Spleen (tissue), 11 donors: ENCODE measurements around the gene ANKRD6. TPM values are rescaled to one million over a fixed set of nuclear protein-coding genes. Genes with fewer than 3 reads are reported as not detected.

ENCODE experiments used
- DNase-seq: peaks from one replicate; pipeline ENCODE4 v3.0.0-alpha.2; 2020
- H3K27ac ChIP-seq, 8 donors: fragments of 200-600 bp; sonication (generic) in 7 of 8; 1 replicate in 4 of 8; 2 replicates in 4 of 8; pipeline versions ENCODE4 v1.5.0 to v1.8.0; 2016 to 2021; ENCODE audit warnings: inconsistent platforms in 4 of 8, mild to moderate bottlenecking in 4 of 8, moderate library complexity in 1 of 8
- H3K27me3 ChIP-seq, 7 donors: fragments of 200-600 bp; sonication (generic) in 6 of 7; replicated peaks in 1 of 7; 1 replicate in 4 of 7; 2 replicates in 3 of 7; pipeline versions ENCODE4 v1.5.0 to v1.8.0; 2016 to 2021; ENCODE audit warnings: inconsistent platforms in 3 of 7, mild to moderate bottlenecking in 1 of 7
- H3K36me3 ChIP-seq, 6 donors: fragments of 200-600 bp; sonication (generic) in 5 of 6; 1 replicate in 4 of 6; 2 replicates in 2 of 6; pipeline versions ENCODE4 v1.5.0 to v1.8.0; 2016 to 2021; ENCODE audit warnings: inconsistent platforms in 2 of 6
- H3K4me1 ChIP-seq, 6 donors: fragments of 200-600 bp; sonication (generic) in 5 of 6; 1 replicate in 3 of 6; 2 replicates in 3 of 6; pipeline versions ENCODE4 v1.5.0 to v1.8.0; 2016 to 2021; ENCODE audit warnings: inconsistent platforms in 3 of 6
- H3K4me3 ChIP-seq, 8 donors: fragments of 200-600 bp; sonication (generic) in 7 of 8; 1 replicate in 4 of 8; 2 replicates in 4 of 8; pipeline versions ENCODE4 v1.5.0 to v1.8.0; 2016 to 2021; ENCODE audit warnings: inconsistent platforms in 4 of 8, mild to moderate bottlenecking in 4 of 8, moderate library complexity in 2 of 8
- H3K9me3 ChIP-seq, 8 donors: fragments of 200-600 bp; sonication (generic) in 7 of 8; 1 replicate in 4 of 8; 2 replicates in 4 of 8; pipeline versions ENCODE4 v1.5.0 to v1.8.0; 2016 to 2021; ENCODE audit warnings: inconsistent platforms in 4 of 8
- CTCF ChIP-seq, 11 experiments: fragments of 200-600 bp in 7 of 11; fragments of 450-650 bp in 4 of 11; sonication (generic) in 4 of 11; IDR thresholded peaks in 8 of 11; conservative IDR thresholded peaks in 3 of 11; 1 replicate in 7 of 11; 2 replicates in 4 of 11; pipeline versions ENCODE4 v1.4.0 to v1.8.0; 2016 to 2021; ENCODE audit warnings: antibody characterized with exemption in 11 of 11, inconsistent platforms in 4 of 11, mild to moderate bottlenecking in 1 of 11
- POLR2A ChIP-seq, 3 donors: fragments of 450-650 bp; IDR thresholded peaks; one replicate each; pipeline ENCODE4 v1.5.1; 2017; ENCODE audit warnings: antibody characterized with exemption in 3 of 3, mild to moderate bottlenecking in 1 of 3
- POLR2AphosphoS5 ChIP-seq, 3 donors: sonication (generic); formaldehyde crosslinking; IDR thresholded peaks; one replicate each; pipeline ENCODE4 v1.5.1; 2017; ENCODE audit warnings: antibody characterized with exemption in 3 of 3
- WGBS, 5 donors: extraction: QIAGEN DNeasy Blood & Tissue Kit in 3 of 5; methylation state at CpG; one replicate each; pipeline versions ENCODE4 v1.1.5 to v1.1.7; 2013 to 2018; 5-methylcytosine and 5-hydroxymethylcytosine counted together
- intact Hi-C: fragments of 100-400 bp; cut with DNase I; formaldehyde crosslinking; loops from one replicate; pipeline ENCODE4 v1.15.0; 2023; ENCODE audit warnings: low total_unique reads
- polyA plus RNA-seq, 3 donors: library from polyadenylated mRNA; stranded (reverse); fragments of 200-250 nt; gene quantifications; one replicate each; pipeline ENCODE4 v1.2.1, GENCODE V29; 2013
- total RNA-seq, 7 donors: library from RNA; depleted of rRNA in 3 of 7; stranded (reverse); fragments of >200 nt in 3 of 7; fragmentation: NEBNext Ultra II Directional in 4 of 7; extraction: Animal tissue kit (Norgen Biotek cat#: 25700) in 4 of 7; gene quantifications; one replicate each; pipeline versions ENCODE4 v1.1.0 to v1.2.1, GENCODE V29; 2016 to 2021
- donor health status: healthy with polysubstance abuse.
- donor health status: DM: no; HTN: no; CAD: no; lungs with moderate emphysema.
- donor health status: DM: no; HTN: no; CAD: no.
- donor health status: Bipolar disorder and iron deficiency.
- donor health status: healthy.
- donor health status: DM: no; HTN: no; CAD: no.
- donor health status: DM: yes; HTN: yes; CAD: no.

ANKRD6 gene
- total and polyA plus RNA-seq, 10 donors = 2.2 to 18.4 (median 7.7) TPM

GRCh38 chr6:89443658-89444057 is 10.7 kb downstream of the ANKRD6 start:
- no peaks in the 10 kb centered on the region for H3K36me3 ChIP-seq
- DNase-seq = no peak
- no peaks in the 10 kb centered on the region for H3K27me3 ChIP-seq
- no peaks in the 10 kb centered on the region for H3K4me1 ChIP-seq
- WGBS, 5 donors = 75 to 90% (median 80%) methylated on average over 5 of the region's 5 CpGs
- TF ChIP-seq CTCF (IDR thresholded peaks at IDR 0.05 in 8 of 11, conservative IDR thresholded peaks at IDR 0.05 in 3 of 11) (no peak), POLR2A (IDR thresholded peaks at IDR 0.05) (no peak), POLR2AphosphoS5 (IDR thresholded peaks at IDR 0.05) (no peak)
- no peak overlapping the region for H3K4me3 ChIP-seq
- H3K9me3 ChIP-seq = no peaks in the 10 kb centered on the region
- no peak overlapping the region for H3K27ac ChIP-seq
- intact Hi-C loops = no loop called here

GRCh38 chr6:89449193-89449592 is 16.2 kb downstream of the ANKRD6 start:
- Histone ChIP-seq H3K9me3 (no peaks in the 10 kb centered on the region), H3K27me3 (no peaks in the 10 kb centered on the region), H3K36me3 (no peaks in the 10 kb centered on the region), H3K27ac (no peak overlapping the region), H3K4me1 (no peaks in the 10 kb centered on the region), H3K4me3 (no peak overlapping the region)
- intact Hi-C loops = no loop called here
- DNase-seq = no peak
- WGBS, 5 donors = 4 to 12% (median 8%) methylated on average over 1 of the region's 1 CpG
- TF ChIP-seq POLR2A (IDR thresholded peaks at IDR 0.05) = no peak
- TF ChIP-seq POLR2AphosphoS5 (IDR thresholded peaks at IDR 0.05) = no peak
- TF ChIP-seq CTCF (IDR thresholded peaks at IDR 0.05 in 8 of 11, conservative IDR thresholded peaks at IDR 0.05 in 3 of 11) = no peak

- intact Hi-C loops = no loop called here
- H3K27ac ChIP-seq = no peak overlapping the region
- no peaks in the 10 kb centered on the region for H3K36me3 ChIP-seq
- DNase-seq = no peak
- TF ChIP-seq POLR2AphosphoS5 (IDR thresholded peaks at IDR 0.05) (no peak), CTCF (IDR thresholded peaks at IDR 0.05 in 8 of 11, conservative IDR thresholded peaks at IDR 0.05 in 3 of 11) (no peak), POLR2A (IDR thresholded peaks at IDR 0.05) (no peak)
- H3K4me3 ChIP-seq = no peak overlapping the region
- H3K4me1 ChIP-seq = no peaks in the 10 kb centered on the region
- H3K27me3 ChIP-seq = no peaks in the 10 kb centered on the region
- 85 to 98% (median 95%) methylated on average over 1 of the region's 1 CpG for WGBS, 5 donors
- peaks cover 0 to 7% (median 0%) of the 10 kb centered on the region in 8 donors for H3K9me3 ChIP-seq
Measured at GRCh38 chr6:89452281-89452680, 19.3 kb downstream of the ANKRD6 start.

GRCh38 chr6:89454300-89454699 is 21.3 kb downstream of the ANKRD6 start:
- H3K9me3 ChIP-seq = peaks cover 0 to 7% (median 0%) of the 10 kb centered on the region in 8 donors
- no peaks in the 10 kb centered on the region for H3K36me3 ChIP-seq
- intact Hi-C loops = no loop called here
- DNase-seq = no peak
- 76 to 85% (median 82%) methylated on average over 2 of the region's 2 CpGs for WGBS, 5 donors
- TF ChIP-seq CTCF (IDR thresholded peaks at IDR 0.05 in 8 of 11, conservative IDR thresholded peaks at IDR 0.05 in 3 of 11) (no peak), POLR2AphosphoS5 (IDR thresholded peaks at IDR 0.05) (no peak), POLR2A (IDR thresholded peaks at IDR 0.05) (no peak)
- no peak overlapping the region for H3K27ac ChIP-seq
- no peaks in the 10 kb centered on the region for H3K4me1 ChIP-seq
- no peak overlapping the region for H3K4me3 ChIP-seq
- H3K27me3 ChIP-seq = no peaks in the 10 kb centered on the region
